Neuronal stem cell (in vitro differentiated cells): ENCODE results near the gene CNTNAP3B. TPM values are rescaled to one million over a fixed set of nuclear protein-coding genes. Genes with fewer than 3 reads are reported as not detected.
"Not testable (repeated sequence)": the region's sequence is repeated elsewhere in the genome, so short reads cannot be mapped to it uniquely, and the experiment has no call there.

ENCODE experiments used
- DNase-seq: peaks from one replicate; pipeline ENCODE4 v3.0.0-alpha.2; 2013; ENCODE audit warnings: low spot score
- H2AFZ ChIP-seq: one replicate; pipeline ENCODE4 v1.6.1; 2013; ENCODE audit warnings: mild to moderate bottlenecking, low read length, inconsistent platforms
- H2AK5ac ChIP-seq: 2 replicates; pipeline ENCODE4 v1.6.1; 2013; ENCODE audit warnings: low read depth, mild to moderate bottlenecking, inconsistent platforms, low read length, moderate library complexity, mixed read lengths
- H2BK120ac ChIP-seq: 2 replicates; pipeline ENCODE4 v1.6.1; 2013; ENCODE audit warnings: low read depth, mild to moderate bottlenecking, inconsistent platforms, low read length, moderate library complexity, mixed read lengths
- H2BK12ac ChIP-seq: one replicate; pipeline ENCODE4 v1.6.1; 2013; ENCODE audit warnings: low read length, inconsistent platforms
- H2BK15ac ChIP-seq: 2 replicates; pipeline ENCODE4 v1.6.1; 2013; ENCODE audit warnings: mild to moderate bottlenecking, low read length, inconsistent platforms, mixed read lengths
- H2BK5ac ChIP-seq: one replicate; pipeline ENCODE4 v1.6.1; 2013; ENCODE audit warnings: inconsistent platforms, mild to moderate bottlenecking, low read length, moderate library complexity
- H3K14ac ChIP-seq: one replicate; pipeline ENCODE4 v1.6.1; 2013; ENCODE audit warnings: low read length, inconsistent platforms
- H3K18ac ChIP-seq: 2 replicates; pipeline ENCODE4 v1.6.1; 2013; ENCODE audit warnings: low read length, inconsistent platforms
- H3K23ac ChIP-seq: 2 replicates; pipeline ENCODE4 v1.6.1; 2013; ENCODE audit warnings: low read depth, mild to moderate bottlenecking, mixed read lengths, low read length, inconsistent platforms; ENCODE audit not compliant: poor library complexity
- H3K27ac ChIP-seq: replicated peaks from 3 replicates; pipeline ENCODE4 v1.5.1; 2013; ENCODE audit warnings: low read length, inconsistent platforms
- H3K27me3 ChIP-seq, 3 experiments: 2 replicates each; pipeline ENCODE4 v1.6.1; 2013; ENCODE audit warnings: low read length in 3 of 3, mild to moderate bottlenecking in 2 of 3, inconsistent platforms in 1 of 3, low read depth in 1 of 3, mixed read lengths in 1 of 3, moderate library complexity in 1 of 3; ENCODE audit not compliant: control insufficient read depth in 3 of 3, insufficient read depth in 3 of 3
- H3K36me3 ChIP-seq, 2 donors: replicated peaks in 1 of 2; 2 replicates each; pipeline ENCODE4 v1.6.1; 2013; ENCODE audit warnings: low read length in 2 of 2; ENCODE audit not compliant: control insufficient read depth in 2 of 2, insufficient read depth in 2 of 2
- H3K4ac ChIP-seq: 2 replicates; pipeline ENCODE4 v1.6.1; 2013; ENCODE audit warnings: inconsistent platforms, mild to moderate bottlenecking, low read length, moderate library complexity
- H3K4me1 ChIP-seq, 2 donors: 1 replicate in 1 of 2; 2 replicates in 1 of 2; pipeline ENCODE4 v1.6.1; 2013; ENCODE audit warnings: low read length in 2 of 2, low read depth in 1 of 2; ENCODE audit not compliant: control insufficient read depth in 2 of 2, insufficient read depth in 1 of 2
- H3K4me2 ChIP-seq: one replicate; pipeline ENCODE4 v1.6.1; 2013; ENCODE audit warnings: mild to moderate bottlenecking, low read length, inconsistent platforms; ENCODE audit not compliant: insufficient read depth, poor library complexity, severe bottlenecking
- H3K4me3 ChIP-seq, 2 donors: 2 replicates each; pipeline ENCODE4 v1.5.1; 2013; ENCODE audit warnings: low read length in 2 of 2, mild to moderate bottlenecking in 2 of 2, inconsistent platforms in 1 of 2, moderate library complexity in 1 of 2
- H3K79me1 ChIP-seq: one replicate; pipeline ENCODE4 v1.6.1; 2013; ENCODE audit warnings: low read depth, mild to moderate bottlenecking, inconsistent platforms, low read length, moderate library complexity
- H3K9ac ChIP-seq: one replicate; pipeline ENCODE4 v1.6.1; 2013; ENCODE audit warnings: mild to moderate bottlenecking, low read depth, low read length, inconsistent platforms; ENCODE audit not compliant: poor library complexity
- H3K9me3 ChIP-seq, 2 donors: replicated peaks in 1 of 2; 2 replicates each; pipeline versions ENCODE3 to v1.6.1; 2013; ENCODE audit warnings: low read length in 2 of 2, mild to moderate bottlenecking in 2 of 2, inconsistent platforms in 1 of 2, low read depth in 1 of 2, mixed read lengths in 1 of 2, moderate library complexity in 1 of 2; ENCODE audit not compliant: control insufficient read depth in 2 of 2, insufficient read depth in 1 of 2
- H4K8ac ChIP-seq: one replicate; pipeline ENCODE4 v1.6.1; 2013; ENCODE audit warnings: low read depth, mild to moderate bottlenecking, inconsistent platforms, low read length, moderate library complexity
- H4K91ac ChIP-seq: one replicate; pipeline ENCODE4 v1.6.1; 2013; ENCODE audit warnings: low read length, low read depth, mild to moderate bottlenecking, inconsistent platforms; ENCODE audit not compliant: poor library complexity
- WGBS, 2 donors: extraction: QIAGEN DNeasy Blood & Tissue Kit; methylation state at CpG; one replicate each; pipeline ENCODE4 v1.1.7; 2013; ENCODE audit warnings: missing lambda C conversion rate in 2 of 2, mixed read lengths in 1 of 2; ENCODE audit not compliant: insufficient read length in 2 of 2, insufficient replicate concordance in 1 of 2; ENCODE audit errors: extremely low coverage in 2 of 2; 5-methylcytosine and 5-hydroxymethylcytosine counted together
- small RNA-seq: library from polyadenylated mRNA; stranded (forward); fragments of <200 nt; extraction: miRNeasy Mini kit (QIAGEN cat#:217004); gene quantifications from one replicate; pipeline ENCODE3, GENCODE V24; 2013; ENCODE audit not compliant: insufficient read depth

Gene CNTNAP3B

GRCh38 chr9:41855422-41855821, 273.8 kb downstream of the CNTNAP3B start:
- H3K4me2 ChIP-seq, H4K8ac ChIP-seq, H2BK15ac ChIP-seq, H2AK5ac ChIP-seq, H3K23ac ChIP-seq, H2BK5ac ChIP-seq, H3K9ac ChIP-seq, H3K27ac ChIP-seq, H2BK12ac ChIP-seq, H3K9me3 ChIP-seq, H2BK120ac ChIP-seq, H4K91ac ChIP-seq, H3K4me3 ChIP-seq, DNase-seq, H3K4ac ChIP-seq, H3K4me1 ChIP-seq, H3K18ac ChIP-seq, H3K14ac ChIP-seq, H3K79me1 ChIP-seq, H2AFZ ChIP-seq, H3K27me3 ChIP-seq, H3K36me3 ChIP-seq: not testable (repeated sequence)
- WGBS, 2 donors = no CpG with 5 or more reads among the region's 2 CpGs

GRCh38 chr9:41851848-41852740, 277.1 kb downstream of the CNTNAP3B start:
- not testable (repeated sequence) for H2BK15ac ChIP-seq, H3K23ac ChIP-seq, H2AK5ac ChIP-seq, H3K9ac ChIP-seq, DNase-seq, H2BK120ac ChIP-seq, H3K4me3 ChIP-seq, H2AFZ ChIP-seq, H3K27me3 ChIP-seq, H4K91ac ChIP-seq, H3K18ac ChIP-seq, H3K27ac ChIP-seq, H4K8ac ChIP-seq, H3K4me2 ChIP-seq, H2BK5ac ChIP-seq, H3K9me3 ChIP-seq, H3K4me1 ChIP-seq, H3K4ac ChIP-seq, H3K36me3 ChIP-seq, H2BK12ac ChIP-seq, H3K14ac ChIP-seq, H3K79me1 ChIP-seq
- WGBS, 2 donors = no CpG with 5 or more reads among the region's 9 CpGs

GRCh38 chr9:41847829-41848228, 281.4 kb downstream of the CNTNAP3B start:
- H2BK5ac ChIP-seq = not testable (repeated sequence)

More at GRCh38 chr9:41847829-41848228, 281.4 kb downstream of the CNTNAP3B start:
- H3K4me2 ChIP-seq, H3K4me1 ChIP-seq, H2AFZ ChIP-seq, H3K4me3 ChIP-seq, H3K23ac ChIP-seq, H3K4ac ChIP-seq, H2AK5ac ChIP-seq, H3K9me3 ChIP-seq, H2BK15ac ChIP-seq, H2BK120ac ChIP-seq, H3K9ac ChIP-seq, DNase-seq, H3K27ac ChIP-seq, H3K27me3 ChIP-seq, H4K8ac ChIP-seq, H4K91ac ChIP-seq, H3K79me1 ChIP-seq, H2BK12ac ChIP-seq, H3K18ac ChIP-seq, H3K14ac ChIP-seq, H3K36me3 ChIP-seq: not testable (repeated sequence)
- no CpG with 5 or more reads among the region's 7 CpGs for WGBS, 2 donors

Small RNAs within 50 kb of the gene (small RNA-seq; reads per million reads assigned to genes)
- gene RN7SL343P = not detected
